GM12873 (cell line): ENCODE results near the gene C6orf47.

ENCODE experiments used
- CTCF ChIP-seq: IDR thresholded peaks from 2 replicates; pipeline ENCODE4 v1.5.1; 2012; ENCODE audit warnings: low read depth, mild to moderate bottlenecking, moderate library complexity, low read length, control low read depth; ENCODE audit not compliant: insufficient read depth; ENCODE audit errors: missing control alignments

The C6orf47 gene, protein sequence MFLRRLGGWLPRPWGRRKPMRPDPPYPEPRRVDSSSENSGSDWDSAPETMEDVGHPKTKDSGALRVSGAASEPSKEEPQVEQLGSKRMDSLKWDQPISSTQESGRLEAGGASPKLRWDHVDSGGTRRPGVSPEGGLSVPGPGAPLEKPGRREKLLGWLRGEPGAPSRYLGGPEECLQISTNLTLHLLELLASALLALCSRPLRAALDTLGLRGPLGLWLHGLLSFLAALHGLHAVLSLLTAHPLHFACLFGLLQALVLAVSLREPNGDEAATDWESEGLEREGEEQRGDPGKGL

GRCh38 chr6:31660381-31661261 is at the start of gene C6orf47:
Gene C6orf47, minus strand, starts transcription at chr6:31660778. Its CDS starts 831 bp downstream, at chr6:31659947.
- TF ChIP-seq CTCF, result no peak

DNA sequence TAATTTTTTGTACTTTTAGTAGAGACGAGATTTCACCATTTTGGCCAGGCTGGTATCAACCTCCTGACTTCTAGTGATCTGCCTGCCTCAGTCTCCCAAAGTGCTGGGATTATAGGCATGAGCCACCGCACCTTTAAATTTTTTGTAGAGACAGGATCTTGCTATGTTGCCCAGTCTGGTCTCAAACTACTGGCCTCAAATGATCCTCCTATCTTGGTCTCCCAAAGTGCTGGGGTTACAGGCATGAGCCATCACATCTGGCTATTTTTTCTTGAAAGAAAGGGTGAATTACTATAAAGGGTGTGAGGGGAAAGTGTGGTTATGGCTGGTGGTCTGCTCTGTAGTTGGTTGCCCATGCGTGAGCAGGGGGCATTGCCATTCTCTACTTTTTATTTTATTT is 47.6 kb upstream of the C6orf47 start:
- no peak for TF ChIP-seq CTCF

DNA sequence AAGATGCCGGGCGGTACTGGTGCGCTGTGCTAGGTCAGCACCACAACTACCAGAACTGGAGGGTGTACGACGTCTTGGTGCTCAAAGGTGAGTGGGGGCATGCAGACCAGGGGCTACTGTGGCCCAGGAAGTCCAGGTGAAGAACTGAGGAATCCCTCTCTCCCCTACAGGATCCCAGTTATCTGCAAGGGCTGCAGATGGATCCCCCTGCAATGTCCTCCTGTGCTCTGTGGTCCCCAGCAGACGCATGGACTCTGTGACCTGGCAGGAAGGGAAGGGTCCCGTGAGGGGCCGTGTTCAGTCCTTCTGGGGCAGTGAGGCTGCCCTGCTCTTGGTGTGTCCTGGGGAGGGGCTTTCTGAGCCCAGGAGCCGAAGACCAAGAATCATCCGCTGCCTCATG is 47.1 kb upstream of the C6orf47 start:
- no peak for TF ChIP-seq CTCF

DNA sequence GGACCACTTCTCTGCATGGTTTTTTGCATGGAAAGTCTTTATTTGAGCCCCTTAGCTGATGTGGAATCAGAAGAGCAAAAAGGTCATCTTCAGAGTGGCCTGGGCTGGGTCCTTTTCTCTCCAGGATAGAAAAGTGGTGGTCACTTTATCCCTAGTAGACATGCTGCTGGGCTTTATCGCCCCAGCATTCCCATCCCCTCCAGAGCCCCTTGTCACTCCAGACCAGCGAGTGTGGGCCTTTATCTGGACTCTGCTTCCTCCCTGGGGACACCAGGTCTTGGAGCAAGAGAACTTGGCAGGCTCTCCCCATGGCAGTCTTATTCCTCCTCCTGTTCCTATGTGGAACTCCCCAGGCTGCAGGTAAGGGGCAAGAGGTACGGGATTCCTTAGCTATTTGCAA is 46.0 kb upstream of the C6orf47 start, which contains the start of gene LY6G6F:
Gene LY6G6F, plus strand, starts transcription at position 268 of the 400 bp plus-strand sequence. Its CDS starts 41 bp downstream, at position 309.
- no peak for TF ChIP-seq CTCF

GRCh38 chr6:31705931-31706330 is 45.4 kb upstream of the C6orf47 start:
- TF ChIP-seq CTCF, result no peak

DNA sequence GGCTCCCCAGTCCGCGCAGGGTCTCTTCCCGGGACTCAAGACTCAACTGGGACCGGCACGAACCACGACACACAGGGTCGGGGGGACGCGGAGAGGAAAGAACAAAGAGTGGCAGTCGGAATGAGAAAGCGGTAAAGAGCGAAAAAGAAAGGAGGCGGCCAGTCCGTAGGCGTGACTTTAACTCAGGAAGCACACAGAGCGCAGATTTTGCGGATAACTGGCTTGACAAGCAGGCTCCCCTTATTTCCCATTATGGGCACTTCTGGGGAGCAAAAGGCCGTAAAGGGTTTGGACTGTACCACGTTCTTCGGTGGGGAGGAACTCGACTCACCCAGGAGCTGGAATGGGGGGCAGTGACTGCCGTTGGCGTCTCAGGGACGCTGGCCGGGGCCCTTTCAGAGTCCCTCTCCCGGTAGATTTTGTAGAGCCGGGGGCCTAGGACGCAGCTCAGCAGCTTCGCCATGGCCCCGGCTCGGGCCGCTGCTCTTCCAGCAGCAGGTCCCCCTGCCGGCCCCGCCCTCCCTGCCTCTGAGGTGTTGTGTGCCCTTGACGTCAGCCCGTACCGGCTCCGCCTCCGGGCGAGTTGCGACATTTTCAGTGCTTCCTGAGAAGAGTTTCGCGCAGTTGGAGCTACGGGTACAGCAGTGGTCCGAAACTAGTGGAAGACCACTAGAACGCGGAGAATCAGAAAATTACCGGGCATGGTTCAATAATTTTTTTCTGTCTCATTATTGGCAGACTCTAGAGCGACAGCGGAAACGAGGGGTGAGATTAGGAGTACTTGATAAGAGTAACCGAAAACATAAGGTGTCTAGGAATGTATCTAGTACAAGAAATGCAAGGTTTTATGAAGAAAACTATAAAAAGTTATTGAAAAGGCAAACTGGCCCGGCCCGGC is 42.5 kb upstream of the C6orf47 start, which contains the start of gene ABHD16A:
Gene ABHD16A, minus strand, starts transcription at position 506 of the 898 bp plus-strand sequence. Its CDS starts 43 bp downstream, at position 463.
- no peak for TF ChIP-seq CTCF

- no peak for TF ChIP-seq CTCF
These were observed 41.8 kb upstream of the C6orf47 start for GRCh38 chr6:31702405-31702818.
